GF-D8 (cell line): ENCODE measurements around the gene CD38.

Experiments
- DNase-seq: peaks from one replicate; lab custom pipeline; 2025; lab: John Stamatoyannopoulos, UW

The CD38 gene

GRCh38 chr4:15899511-15899910 lies 121.4 kb downstream of the CD38 start:
- no peak for DNase-seq

DNA sequence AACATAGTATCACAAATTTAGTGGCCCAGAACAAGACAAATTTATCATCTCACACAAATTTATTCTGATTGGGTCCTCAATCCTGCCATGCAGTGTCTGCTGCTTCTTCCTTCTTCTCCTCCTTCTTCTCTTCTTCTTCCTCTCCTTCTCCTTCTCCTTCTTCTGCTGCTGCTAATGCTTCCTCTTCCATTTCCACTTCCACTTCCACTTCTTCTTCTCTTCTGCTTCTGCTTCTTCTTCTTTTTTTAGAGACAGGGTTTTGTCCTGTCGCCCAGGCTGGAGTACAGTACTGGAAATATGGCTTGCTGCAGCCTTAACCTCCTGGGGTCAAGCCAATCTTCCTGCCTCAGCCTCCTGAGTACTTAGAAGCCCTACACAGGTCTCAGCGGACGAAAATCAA lies 122.9 kb downstream of the CD38 start:
- DNase-seq = no peak

DNA sequence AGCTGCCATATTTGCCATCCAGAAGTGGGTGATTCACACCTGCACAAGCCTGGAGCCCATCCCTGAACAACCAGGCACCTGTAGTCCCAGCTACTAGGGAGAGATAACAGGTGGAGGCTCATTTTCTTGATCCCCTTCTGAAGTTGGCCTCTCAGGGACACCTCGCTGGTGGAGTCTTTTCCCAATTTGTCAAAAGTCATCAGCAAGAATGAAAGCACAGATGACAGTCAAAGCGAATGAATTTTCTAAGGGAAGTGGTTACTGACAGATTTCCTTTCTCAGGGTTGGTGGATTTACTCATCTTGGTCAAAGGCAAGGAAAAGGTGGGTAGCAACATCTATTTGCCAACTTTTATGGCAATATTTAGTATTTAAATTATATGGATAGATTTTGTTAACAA lies 123.9 kb downstream of the CD38 start:
- DNase-seq = no peak

- peak; percentile 62 for DNase-seq
Measured at GRCh38 chr4:15902746-15903145, 124.6 kb downstream of the CD38 start.
